ENCODE measurements around the gene MRPS2.

MRPS2 gene

DNA sequence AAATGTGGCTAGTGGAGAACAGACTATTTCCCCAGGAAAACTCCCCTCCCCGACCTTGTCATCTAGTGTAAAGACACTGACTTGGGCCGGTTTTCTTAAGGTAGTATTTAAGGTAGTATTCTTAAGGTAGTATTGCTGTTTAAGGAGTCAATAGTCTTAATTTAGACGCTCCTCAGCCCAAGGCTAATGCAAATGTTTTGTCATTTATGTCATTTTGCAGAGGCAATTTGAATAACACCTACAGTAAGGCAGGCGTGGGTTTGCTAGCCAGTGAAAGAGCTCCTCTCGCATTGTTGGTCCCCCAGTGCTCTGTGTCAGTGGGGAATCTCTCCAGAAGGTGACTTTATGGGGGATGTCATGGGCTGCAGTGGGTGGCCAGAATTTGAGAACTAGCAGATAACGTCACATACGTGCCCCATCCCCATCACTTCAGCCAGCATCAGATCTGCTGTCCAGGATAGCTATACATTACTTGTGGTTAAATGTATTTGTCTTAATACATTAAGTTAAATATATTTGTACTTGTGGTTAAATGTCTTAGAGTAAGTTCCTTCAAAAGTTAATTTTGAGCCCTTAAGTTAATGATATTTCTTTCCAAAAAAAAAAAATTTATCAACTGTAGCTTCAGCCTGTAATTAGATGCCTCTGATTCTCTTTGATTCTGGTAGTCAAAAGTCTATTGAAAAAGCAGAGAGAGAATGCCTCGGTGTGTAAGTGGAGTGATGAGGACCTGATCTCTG lies 18.3 kb upstream of the MRPS2 start:
- H3K27ac ChIP-seq, result peak overlapping the region; percentile 99; the same call in 1 of the 2 replicates
- no peak for TF ChIP-seq CTCF (conservative IDR thresholded peaks at IDR 0.05)

DNA sequence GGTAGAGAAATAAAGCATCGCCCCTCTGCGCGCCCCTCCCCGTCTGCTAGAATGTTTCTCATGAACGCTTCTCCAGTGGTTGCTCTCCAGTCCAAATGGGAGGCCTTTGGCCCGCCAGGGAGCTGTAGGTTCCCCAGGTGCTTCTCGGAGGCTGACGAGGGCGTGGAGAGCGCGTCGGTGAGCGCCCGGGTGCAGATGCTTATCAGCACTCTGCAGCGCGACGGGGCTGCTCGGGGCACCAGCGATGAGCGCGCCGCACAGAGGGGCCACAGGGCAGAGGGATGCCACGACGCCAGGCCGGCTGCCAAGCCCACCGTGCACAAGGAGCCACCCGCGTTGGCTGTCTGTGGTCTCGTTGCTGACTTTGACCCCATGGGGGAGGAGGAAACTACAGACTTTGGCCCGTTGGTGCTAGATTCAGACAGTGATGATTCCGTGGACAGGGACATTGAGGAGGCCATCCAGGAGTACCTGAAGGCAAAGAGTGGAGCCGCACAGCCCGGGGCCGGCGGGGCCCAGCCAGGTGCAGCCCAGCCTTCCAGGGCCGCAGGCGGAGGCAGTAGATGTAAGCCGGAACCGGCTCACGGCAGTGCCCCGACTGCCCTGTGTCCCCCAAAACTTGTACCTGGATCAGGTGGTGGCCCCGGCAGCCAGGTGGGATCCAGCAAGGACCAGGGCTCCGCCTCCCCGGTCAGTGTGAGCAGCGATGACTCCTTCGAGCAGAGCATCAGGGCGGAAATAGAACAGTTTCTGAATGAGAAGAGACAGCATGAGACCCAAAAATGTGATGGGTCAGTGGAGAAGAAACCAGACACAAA lies 15.8 kb upstream of the MRPS2 start:
- no peak overlapping the region for H3K27ac ChIP-seq
- TF ChIP-seq CTCF (conservative IDR thresholded peaks at IDR 0.05), result no peak

GRCh38 chr9:135485385-135485784 lies 15.1 kb upstream of the MRPS2 start:
- no peak overlapping the region for H3K27ac ChIP-seq
- no peak for TF ChIP-seq CTCF (conservative IDR thresholded peaks at IDR 0.05)

GRCh38 chr9:135485832-135486231 lies 14.7 kb upstream of the MRPS2 start:
- H3K27ac ChIP-seq, result no peak overlapping the region
- no peak; the same call in 1 of the 2 replicates for TF ChIP-seq CTCF (conservative IDR thresholded peaks at IDR 0.05)

- no peak overlapping the region for H3K27ac ChIP-seq
- TF ChIP-seq CTCF (conservative IDR thresholded peaks at IDR 0.05), result no peak
Observed at GRCh38 chr9:135486267-135487065, 14.0 kb upstream of the MRPS2 start.

GRCh38 chr9:135487281-135488012 lies 13.0 kb upstream of the MRPS2 start:
- TF ChIP-seq CTCF (conservative IDR thresholded peaks at IDR 0.05), result no peak
- H3K27ac ChIP-seq, result no peak overlapping the region
